Neural progenitor cell (in vitro differentiated cells): ENCODE data around the gene FAM53B. TPM values are rescaled to one million over a fixed set of nuclear protein-coding genes. Genes with fewer than 3 reads are reported as not detected.

Experiments used
- DNase-seq: peaks from one replicate; pipeline ENCODE4 v3.0.0-alpha.2; 2016; ENCODE audit warnings: low spot score
- H2AFZ ChIP-seq: fragments of 200-600 bp; sonication (generic); replicated peaks from 2 replicates; pipeline ENCODE4 v1.6.1; 2016; ENCODE audit warnings: antibody characterized with exemption
- H3F3A ChIP-seq: fragments of 200-600 bp; sonication (generic); 2 replicates; pipeline ENCODE4 v1.6.1; 2016; ENCODE audit warnings: antibody characterized with exemption, low read depth
- H3K27ac ChIP-seq: fragments of 200-600 bp; sonication (generic); 2 replicates; pipeline ENCODE4 v1.5.1; 2016; ENCODE audit warnings: mild to moderate bottlenecking
- H3K27me3 ChIP-seq: fragments of 200-600 bp; sonication (generic); 2 replicates; pipeline ENCODE4 v1.6.1; 2016; ENCODE audit warnings: mild to moderate bottlenecking, moderate library complexity
- H3K36me3 ChIP-seq: fragments of 200-600 bp; sonication (generic); 2 replicates; pipeline ENCODE4 v1.5.1; 2016
- H3K4me1 ChIP-seq: fragments of 200-600 bp; sonication (generic); 2 replicates; pipeline ENCODE4 v1.6.1; 2016; ENCODE audit warnings: mixed run types
- H3K4me2 ChIP-seq: fragments of 200-600 bp; sonication (generic); 2 replicates; pipeline ENCODE4 v1.6.1; 2016
- H3K4me3 ChIP-seq: fragments of 200-600 bp; sonication (generic); 2 replicates; pipeline ENCODE4 v1.5.1; 2016
- H3K79me2 ChIP-seq: fragments of 200-600 bp; sonication (generic); 2 replicates; pipeline ENCODE4 v1.6.1; 2016; ENCODE audit warnings: low read depth
- H3K9ac ChIP-seq: fragments of 200-600 bp; sonication (generic); 2 replicates; pipeline ENCODE4 v1.6.1; 2016
- H3K9me3 ChIP-seq: fragments of 200-600 bp; sonication (generic); 2 replicates; pipeline ENCODE4 v1.5.1; 2016; ENCODE audit warnings: low read depth
- H4K20me1 ChIP-seq: fragments of 200-600 bp; sonication (generic); 2 replicates; pipeline ENCODE4 v1.6.1; 2016; ENCODE audit warnings: low read depth
- H3K27ac Mint-ChIP-seq: 3 replicates; pipeline ENCODE4 v1.8.0; 2021; ENCODE audit warnings: mixed read lengths
- H3K27me3 Mint-ChIP-seq: 2 replicates; pipeline ENCODE4 v1.8.0; 2022; ENCODE audit warnings: low read depth, mild to moderate bottlenecking, inconsistent platforms, moderate library complexity, mixed read lengths; ENCODE audit not compliant: insufficient read depth
- H3K36me3 Mint-ChIP-seq: 3 replicates; pipeline ENCODE4 v1.8.0; 2021; ENCODE audit warnings: mixed read lengths
- H3K4me1 Mint-ChIP-seq: 3 replicates; pipeline ENCODE4 v1.8.0; 2021; ENCODE audit warnings: mixed read lengths
- H3K4me3 Mint-ChIP-seq: 3 replicates; pipeline ENCODE4 v1.8.0; 2021; ENCODE audit warnings: mild to moderate bottlenecking, moderate library complexity, mixed read lengths
- H3K9me3 Mint-ChIP-seq: 3 replicates; pipeline ENCODE4 v1.8.0; 2020; ENCODE audit warnings: mixed read lengths
- CTCF ChIP-seq: fragments of 200-600 bp; sonication (generic); IDR thresholded peaks from 2 replicates; pipeline ENCODE4 v1.5.1; 2017; ENCODE audit warnings: antibody characterized with exemption, mild to moderate bottlenecking
- EZH2 ChIP-seq: fragments of 200-600 bp; sonication (generic); IDR thresholded peaks from 2 replicates; pipeline ENCODE4 v1.6.1; 2017; ENCODE audit warnings: antibody characterized with exemption, mild to moderate bottlenecking, moderate library complexity
- EZH2phosphoT487 ChIP-seq: fragments of 200-600 bp; sonication (generic); IDR thresholded peaks from 2 replicates; pipeline ENCODE4 v1.6.1; 2017; ENCODE audit warnings: antibody characterized with exemption
- total RNA-seq: library from RNA; depleted of rRNA; stranded (reverse); fragments of >200 nt; gene quantifications from 2 replicates; pipeline ENCODE4 v1.2.3, GENCODE V29; 2015; ENCODE audit warnings: low replicate concordance

FAM53B gene
- total RNA-seq, 1 donor from 2014 or later = 15.3 TPM

GRCh38 chr10:124619195-124619594 lies 125.0 kb downstream of the FAM53B start:
- Histone ChIP-seq H3F3A (peaks cover 7% of the 10 kb centered on the region), H3K9me3 (no peaks in the 10 kb centered on the region), H4K20me1 (peaks cover 21% of the 10 kb centered on the region), H3K9ac (no peak overlapping the region), H2AFZ (no peak overlapping the region), H3K4me2 (no peak overlapping the region), H3K79me2 (no peaks in the 10 kb centered on the region), H3K27ac (no peak overlapping the region), H3K4me1 (no peaks in the 10 kb centered on the region), H3K36me3 (no peaks in the 10 kb centered on the region), H3K27me3 (no peaks in the 10 kb centered on the region), H3K4me3 (no peak overlapping the region)
- TF ChIP-seq CTCF (no peak), EZH2phosphoT487 (no peak), EZH2 (no peak)
- H3K9me3 Mint-ChIP-seq = no peaks in the 10 kb centered on the region
- H3K36me3 Mint-ChIP-seq = peaks cover 10% of the 10 kb centered on the region
- peaks cover 2% of the 10 kb centered on the region for H3K27me3 Mint-ChIP-seq
- no peak overlapping the region for H3K4me3 Mint-ChIP-seq
- H3K4me1 Mint-ChIP-seq = peaks cover 16% of the 10 kb centered on the region
- H3K27ac Mint-ChIP-seq = no peak overlapping the region
- no peak for DNase-seq

- no peaks in the 10 kb centered on the region for H3K9me3 Mint-ChIP-seq
These were observed 125.6 kb downstream of the FAM53B start for GRCh38 chr10:124618470-124619073.

GRCh38 chr10:124616836-124617130 lies 127.4 kb downstream of the FAM53B start:
- no peaks in the 10 kb centered on the region for H3K9me3 Mint-ChIP-seq
- DNase-seq = no peak
- no peaks in the 10 kb centered on the region for H3K9me3 ChIP-seq
- no peaks in the 10 kb centered on the region for H3K27me3 ChIP-seq
- H3K36me3 ChIP-seq = no peaks in the 10 kb centered on the region
- peaks cover 19% of the 10 kb centered on the region for H4K20me1 ChIP-seq
- H3K36me3 Mint-ChIP-seq = peaks cover 4% of the 10 kb centered on the region
- no peak overlapping the region for H3K4me2 ChIP-seq
- no peak overlapping the region for H2AFZ ChIP-seq
- H3K4me1 ChIP-seq = peaks cover 6% of the 10 kb centered on the region
- no peak overlapping the region for H3K4me3 ChIP-seq
- H3K4me3 Mint-ChIP-seq = no peak overlapping the region
- no peak overlapping the region for H3K27ac ChIP-seq
- no peaks in the 10 kb centered on the region for H3K79me2 ChIP-seq
- TF ChIP-seq EZH2phosphoT487 (no peak), CTCF (no peak), EZH2 (no peak)
- no peak overlapping the region for H3K9ac ChIP-seq
- peaks cover 14% of the 10 kb centered on the region for H3K4me1 Mint-ChIP-seq
- peaks cover 16% of the 10 kb centered on the region for H3F3A ChIP-seq
- H3K27ac Mint-ChIP-seq = peak overlapping the region; percentile 86
- H3K27me3 Mint-ChIP-seq = peaks cover 4% of the 10 kb centered on the region

More at GRCh38 chr10:124618470-124619073, 125.6 kb downstream of the FAM53B start:
- Histone ChIP-seq H3K4me3 (no peak overlapping the region), H3K4me2 (no peak overlapping the region), H3K4me1 (no peaks in the 10 kb centered on the region), H2AFZ (no peak overlapping the region), H3K9ac (no peak overlapping the region), H3K9me3 (no peaks in the 10 kb centered on the region), H3K36me3 (no peaks in the 10 kb centered on the region), H4K20me1 (peaks cover 22% of the 10 kb centered on the region), H3K79me2 (no peaks in the 10 kb centered on the region), H3K27me3 (no peaks in the 10 kb centered on the region), H3K27ac (no peak overlapping the region), H3F3A (peaks cover 12% of the 10 kb centered on the region)
- DNase-seq = no peak
- H3K27ac Mint-ChIP-seq = no peak overlapping the region
- no peak for TF ChIP-seq EZH2phosphoT487
- no peak for TF ChIP-seq EZH2
- TF ChIP-seq CTCF = no peak
- peaks cover 14% of the 10 kb centered on the region for H3K4me1 Mint-ChIP-seq
- no peak overlapping the region for H3K4me3 Mint-ChIP-seq
- peaks cover 5% of the 10 kb centered on the region for H3K36me3 Mint-ChIP-seq
- H3K27me3 Mint-ChIP-seq = peaks cover 2% of the 10 kb centered on the region
